ENCODE data around the gene ZCWPW1.
"Not testable (repeated sequence)": the region's sequence is repeated elsewhere in the genome, so short reads cannot be mapped to it uniquely, and the experiment has no call there.

Gene ZCWPW1

GRCh38 chr7:100393233-100393905 lies 35.1 kb downstream of the ZCWPW1 start:
- Mint-ChIP-seq H3K27me3 (ENCODE audit: low read depth) (peaks cover 29% of the 10 kb centered on the region), H3K27ac (no peak overlapping the region), H3K9me3 (no peaks in the 10 kb centered on the region), H3K36me3 (ENCODE audit: low read depth) (no peaks in the 10 kb centered on the region), H3K4me3 (no peak overlapping the region), H3K4me1 (ENCODE audit: low read depth) (peaks cover 13% of the 10 kb centered on the region)
- no peak for DNase-seq (ENCODE audit: low spot score)

- Mint-ChIP-seq H3K4me1 (ENCODE audit: low read depth) (peaks cover under 1% of the 10 kb centered on the region), H3K27me3 (ENCODE audit: low read depth) (peaks cover 23% of the 10 kb centered on the region), H3K27ac (no peak overlapping the region), H3K4me3 (no peak overlapping the region), H3K36me3 (ENCODE audit: low read depth) (no peaks in the 10 kb centered on the region), H3K9me3 (no peaks in the 10 kb centered on the region)
- no peak for DNase-seq (ENCODE audit: low spot score)
These were observed 38.1 kb downstream of the ZCWPW1 start for GRCh38 chr7:100390286-100391009.

DNA sequence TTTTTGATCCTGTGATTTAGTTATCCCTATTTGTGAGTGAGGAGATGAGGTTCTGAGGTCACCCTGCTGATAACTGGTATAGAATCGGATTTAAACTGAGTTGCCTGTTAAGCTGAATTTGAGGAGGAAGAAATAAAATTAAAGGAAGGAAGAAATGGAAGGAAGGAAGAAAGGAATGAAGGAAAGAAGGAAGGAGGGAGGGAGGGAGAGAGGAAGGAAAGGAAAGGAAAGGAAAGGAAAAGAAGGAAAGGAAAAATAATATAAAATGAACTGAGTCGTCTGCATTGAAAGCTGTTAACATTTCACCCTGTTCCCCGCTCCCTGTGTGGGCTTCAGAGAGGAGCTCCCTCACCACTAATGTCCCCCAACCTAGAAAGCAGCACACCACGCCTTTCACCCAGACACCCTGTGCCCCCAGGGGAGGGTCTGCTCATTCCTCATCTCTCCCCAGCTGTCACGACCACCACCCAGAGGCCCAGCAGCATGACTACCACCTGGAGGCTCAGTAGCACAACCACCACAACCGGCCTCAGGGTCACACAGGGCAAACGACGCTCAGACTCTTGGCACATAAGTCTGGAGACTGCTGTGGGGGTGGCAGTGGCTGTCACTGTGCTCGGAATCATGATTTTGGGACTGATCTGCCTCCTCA lies 38.9 kb downstream of the ZCWPW1 start:
- no peak for DNase-seq (ENCODE audit: low spot score)
- H3K27me3 Mint-ChIP-seq (ENCODE audit: low read depth) = peaks cover 23% of the 10 kb centered on the region
- H3K4me3 Mint-ChIP-seq = no peak overlapping the region
- H3K9me3 Mint-ChIP-seq = no peaks in the 10 kb centered on the region
- no peaks in the 10 kb centered on the region for H3K36me3 Mint-ChIP-seq (ENCODE audit: low read depth)
- no peak overlapping the region for H3K27ac Mint-ChIP-seq
- peaks cover 6% of the 10 kb centered on the region for H3K4me1 Mint-ChIP-seq (ENCODE audit: low read depth)

DNA sequence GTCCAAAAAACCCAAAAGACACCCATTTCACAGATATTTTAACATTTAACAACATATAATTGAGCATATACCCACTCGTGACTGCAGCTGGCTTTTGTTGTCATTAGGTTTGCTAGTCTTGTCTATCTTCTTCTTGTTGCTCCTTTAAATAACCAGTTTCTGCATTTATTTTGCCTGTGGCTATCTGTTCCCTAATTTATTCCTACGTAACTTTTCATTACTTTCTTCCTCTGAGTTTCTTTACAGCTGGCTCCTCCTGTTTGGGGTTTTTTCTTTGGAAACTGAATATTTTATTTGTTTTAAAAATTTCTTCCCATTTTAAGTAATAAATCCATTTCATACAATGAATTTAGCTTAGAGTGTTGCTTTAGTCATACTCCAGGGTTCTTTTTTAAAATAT lies 40.8 kb downstream of the ZCWPW1 start:
- Mint-ChIP-seq H3K9me3 (no peaks in the 10 kb centered on the region), H3K27ac (no peak overlapping the region), H3K27me3 (ENCODE audit: low read depth) (peaks cover 20% of the 10 kb centered on the region), H3K4me3 (no peak overlapping the region), H3K36me3 (ENCODE audit: low read depth) (no peaks in the 10 kb centered on the region), H3K4me1 (ENCODE audit: low read depth) (peaks cover 9% of the 10 kb centered on the region)
- no peak for DNase-seq (ENCODE audit: low spot score)

- H3K4me3 Mint-ChIP-seq = no peak overlapping the region
- DNase-seq (ENCODE audit: low spot score) = no peak
- peaks cover 14% of the 10 kb centered on the region for H3K4me1 Mint-ChIP-seq (ENCODE audit: low read depth)
- no peak overlapping the region for H3K27ac Mint-ChIP-seq
- no peaks in the 10 kb centered on the region for H3K36me3 Mint-ChIP-seq (ENCODE audit: low read depth)
- peaks cover 20% of the 10 kb centered on the region for H3K27me3 Mint-ChIP-seq (ENCODE audit: low read depth)
- no peaks in the 10 kb centered on the region for H3K9me3 Mint-ChIP-seq
These were observed 41.6 kb downstream of the ZCWPW1 start for GRCh38 chr7:100386940-100387339.

DNA sequence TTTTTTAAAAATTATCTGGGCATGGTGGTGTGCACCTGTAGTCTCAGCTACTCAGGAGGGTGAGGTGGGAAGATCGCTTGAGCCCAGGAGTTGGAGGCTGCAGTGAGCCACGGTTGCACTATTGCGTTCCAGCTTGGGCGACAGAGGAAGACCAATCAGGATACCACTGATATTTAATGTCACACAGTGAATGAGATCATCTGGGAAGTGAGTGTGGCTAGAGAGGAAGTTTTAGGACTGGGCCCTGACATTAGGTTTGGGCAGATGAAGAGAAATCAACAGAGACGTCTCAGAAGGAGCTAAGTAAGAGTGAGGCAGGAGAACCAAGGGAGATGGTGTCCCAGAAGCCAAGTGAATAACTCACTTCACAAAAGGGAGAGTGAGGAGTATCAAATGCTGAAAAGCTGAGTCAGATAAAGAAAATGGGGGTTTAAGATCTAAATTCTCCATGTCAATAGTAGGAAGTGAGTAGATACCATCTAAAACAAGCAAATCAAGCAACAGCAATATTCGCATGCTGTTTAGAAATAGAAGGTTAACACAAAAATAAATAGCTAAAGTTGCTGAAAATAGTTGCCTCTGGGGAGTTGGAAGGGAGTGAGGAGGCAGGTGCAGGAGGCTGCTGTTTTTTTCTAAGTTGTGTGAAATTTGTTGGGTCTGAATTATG lies 43.7 kb downstream of the ZCWPW1 start:
- Mint-ChIP-seq H3K4me1 (ENCODE audit: low read depth) (peaks cover 14% of the 10 kb centered on the region), H3K27ac (no peak overlapping the region)
- DNase-seq (ENCODE audit: low spot score) = no peak

GRCh38 chr7:100382234-100382853 lies 46.2 kb downstream of the ZCWPW1 start:
- H3K27me3 Mint-ChIP-seq (ENCODE audit: low read depth); H3K9me3 Mint-ChIP-seq; H3K36me3 Mint-ChIP-seq (ENCODE audit: low read depth); H3K4me3 Mint-ChIP-seq; DNase-seq (ENCODE audit: low spot score); H3K27ac Mint-ChIP-seq: not testable (repeated sequence)
- peaks cover 14% of the 10 kb centered on the region for H3K4me1 Mint-ChIP-seq (ENCODE audit: low read depth)

More for the DNA sequence above, 43.7 kb downstream of the ZCWPW1 start:
- Mint-ChIP-seq H3K4me3 (no peak overlapping the region), H3K27me3 (ENCODE audit: low read depth) (peaks cover 12% of the 10 kb centered on the region), H3K9me3 (no peaks in the 10 kb centered on the region), H3K36me3 (ENCODE audit: low read depth) (no peaks in the 10 kb centered on the region)

DNA sequence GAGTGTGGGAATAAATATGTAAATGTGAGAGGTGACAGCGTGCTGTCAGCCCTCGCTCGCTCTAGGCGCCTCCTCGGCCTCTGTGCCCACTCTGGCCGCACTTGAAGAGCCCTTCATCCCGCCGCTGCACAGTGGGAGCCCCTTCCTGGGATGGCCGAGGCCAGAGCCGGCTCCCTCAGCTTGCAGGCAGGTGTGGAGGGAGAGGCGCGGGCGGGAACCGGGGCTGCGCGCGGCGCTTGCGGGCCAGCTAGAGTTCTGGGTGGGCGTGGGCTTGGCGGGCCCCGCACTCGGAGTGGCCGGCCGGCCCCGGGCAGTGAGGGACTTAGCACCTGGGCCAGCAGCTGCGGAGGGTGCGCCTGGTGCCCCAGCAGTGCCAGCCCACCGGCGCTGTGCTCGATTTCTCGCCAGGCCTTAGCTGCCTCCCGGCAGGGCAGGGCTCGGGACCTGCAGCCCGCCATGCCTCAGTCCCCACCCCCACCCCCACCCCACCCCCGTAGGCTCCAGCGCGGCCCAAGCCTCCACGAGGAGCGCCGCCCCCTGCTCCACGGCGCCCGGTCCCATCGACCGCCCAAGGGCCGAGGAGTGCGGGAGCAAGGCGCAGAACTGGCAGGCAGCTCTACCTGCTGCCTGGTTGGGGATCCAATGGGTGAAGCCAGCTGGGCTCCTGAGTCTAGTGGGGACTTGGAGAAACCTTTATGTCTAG lies 46.8 kb downstream of the ZCWPW1 start:
- H3K4me3 Mint-ChIP-seq; H3K27me3 Mint-ChIP-seq (ENCODE audit: low read depth); DNase-seq (ENCODE audit: low spot score); H3K36me3 Mint-ChIP-seq (ENCODE audit: low read depth); H3K9me3 Mint-ChIP-seq; H3K27ac Mint-ChIP-seq: not testable (repeated sequence)
- H3K4me1 Mint-ChIP-seq (ENCODE audit: low read depth) = peaks cover 14% of the 10 kb centered on the region

GRCh38 chr7:100380196-100380595 lies 48.3 kb downstream of the ZCWPW1 start:
- Mint-ChIP-seq H3K27me3 (ENCODE audit: low read depth) (peaks cover 8% of the 10 kb centered on the region), H3K9me3 (no peaks in the 10 kb centered on the region), H3K4me1 (ENCODE audit: low read depth) (peaks cover 14% of the 10 kb centered on the region), H3K36me3 (ENCODE audit: low read depth) (no peaks in the 10 kb centered on the region), H3K27ac (no peak overlapping the region), H3K4me3 (no peak overlapping the region)
- DNase-seq (ENCODE audit: low spot score) = no peak

- H3K9me3 Mint-ChIP-seq = no peaks in the 10 kb centered on the region
- no peaks in the 10 kb centered on the region for H3K36me3 Mint-ChIP-seq (ENCODE audit: low read depth)
- peaks cover 15% of the 10 kb centered on the region for H3K4me1 Mint-ChIP-seq (ENCODE audit: low read depth)
- peaks cover 3% of the 10 kb centered on the region for H3K27me3 Mint-ChIP-seq (ENCODE audit: low read depth)
- H3K27ac Mint-ChIP-seq = no peak overlapping the region
- no peak overlapping the region for H3K4me3 Mint-ChIP-seq
- DNase-seq (ENCODE audit: low spot score) = no peak
These were observed 50.3 kb downstream of the ZCWPW1 start for GRCh38 chr7:100378114-100378755.

DNA sequence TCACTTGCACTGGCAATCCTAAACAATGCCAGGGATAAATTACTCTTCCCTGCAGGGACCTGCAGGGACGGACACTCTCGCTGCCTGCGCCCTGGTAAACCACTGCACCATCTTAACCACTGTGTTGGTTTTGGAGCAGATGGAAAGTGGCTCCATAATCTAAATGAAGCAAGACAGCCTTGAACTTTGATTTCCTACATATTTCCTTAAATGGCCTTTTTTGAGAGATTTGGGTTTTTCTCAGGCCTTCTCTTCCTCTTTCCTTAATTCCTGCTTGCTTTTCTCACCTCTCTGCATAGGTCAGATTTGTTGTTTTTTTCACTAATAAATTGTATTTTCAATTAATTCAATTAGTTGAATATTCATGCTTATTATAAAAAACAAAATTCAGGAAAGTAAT lies 52.4 kb downstream of the ZCWPW1 start:
- no peaks in the 10 kb centered on the region for H3K27me3 Mint-ChIP-seq (ENCODE audit: low read depth)
- no peak for DNase-seq (ENCODE audit: low spot score)
- H3K9me3 Mint-ChIP-seq = no peaks in the 10 kb centered on the region
- no peaks in the 10 kb centered on the region for H3K36me3 Mint-ChIP-seq (ENCODE audit: low read depth)
- H3K27ac Mint-ChIP-seq = no peak overlapping the region
- H3K4me3 Mint-ChIP-seq = no peak overlapping the region
- H3K4me1 Mint-ChIP-seq (ENCODE audit: low read depth) = peaks cover 11% of the 10 kb centered on the region

DNA sequence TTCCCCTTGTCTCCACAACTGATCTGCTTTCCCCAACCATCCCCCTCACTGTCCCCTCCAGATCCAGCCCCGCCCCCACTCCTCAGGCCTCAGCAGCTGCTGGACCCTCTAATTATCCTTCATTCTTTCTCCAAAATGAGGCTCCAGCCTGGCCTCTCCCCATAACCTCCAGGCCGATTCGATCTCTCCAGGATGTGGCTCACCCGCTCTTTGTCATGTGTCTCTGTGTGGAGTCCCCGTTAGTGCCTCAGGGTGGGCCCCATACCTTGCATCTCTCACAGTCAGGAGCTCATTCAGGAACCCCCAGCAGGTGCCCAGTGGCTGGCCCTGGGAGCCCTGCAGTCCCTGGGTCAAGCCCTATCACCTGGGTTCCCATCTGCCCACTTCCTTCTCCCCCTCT lies 53.9 kb downstream of the ZCWPW1 start:
- no peaks in the 10 kb centered on the region for H3K36me3 Mint-ChIP-seq (ENCODE audit: low read depth)
- H3K9me3 Mint-ChIP-seq = no peaks in the 10 kb centered on the region
- peak overlapping the region; percentile 34 for H3K27ac Mint-ChIP-seq
- H3K4me1 Mint-ChIP-seq (ENCODE audit: low read depth) = peaks cover 11% of the 10 kb centered on the region
- DNase-seq (ENCODE audit: low spot score) = no peak
- H3K4me3 Mint-ChIP-seq = no peak overlapping the region
- H3K27me3 Mint-ChIP-seq (ENCODE audit: low read depth) = no peaks in the 10 kb centered on the region

All from T-helper 2 cell treated with Interferon-gamma antibody and Interleukin-4, amounts not matched to agents 5 μg/mL and 100 μg/mL, for 36 hours (primary cell).